Vagina (tissue), 2 donors: Measurements from ENCODE around the gene MAP2K7. TPM values are rescaled to one million over a fixed set of nuclear protein-coding genes. Genes with fewer than 3 reads are reported as not detected.

Experiments used
- DNase-seq, 2 donors: peaks; one replicate each; pipeline ENCODE4 v3.0.0-alpha.2; 2017; ENCODE audit errors: extremely low spot score in 2 of 2
- H3K27ac ChIP-seq: fragments of 200-600 bp; sonication (generic); one replicate; pipeline ENCODE4 v1.5.1; 2019
- H3K27me3 ChIP-seq: fragments of 200-600 bp; sonication (generic); one replicate; pipeline ENCODE4 v1.5.1; 2019
- H3K36me3 ChIP-seq, 2 donors: fragments of 200-600 bp; sonication (generic); one replicate each; pipeline ENCODE4 v1.5.1; 2017 to 2019
- H3K4me1 ChIP-seq: fragments of 200-600 bp; sonication (generic); one replicate; pipeline ENCODE4 v1.5.1; 2019
- H3K4me3 ChIP-seq, 2 donors: fragments of 200-600 bp; sonication (generic); 1 replicate in 1 of 2; 2 replicates in 1 of 2; pipeline ENCODE4 v1.5.1; 2016 to 2019
- H3K9me3 ChIP-seq: fragments of 200-600 bp; sonication (generic); one replicate; pipeline ENCODE4 v1.5.1; 2019
- POLR2A ChIP-seq, 2 donors: fragments of 450-650 bp; IDR thresholded peaks; one replicate each; pipeline ENCODE4 v1.6.1; 2017; ENCODE audit warnings: antibody characterized with exemption in 2 of 2, mild to moderate bottlenecking in 2 of 2, moderate library complexity in 2 of 2
- POLR2AphosphoS5 ChIP-seq, 2 donors: sonication (generic); formaldehyde crosslinking; IDR thresholded peaks; one replicate each; pipeline ENCODE4 v1.9.0; 2017; ENCODE audit warnings: antibody characterized with exemption in 2 of 2, mild to moderate bottlenecking in 2 of 2, low read depth in 1 of 2; ENCODE audit not compliant: insufficient read depth in 1 of 2
- intact Hi-C: fragments of 100-400 bp; cut with DNase I; formaldehyde crosslinking; loops from one replicate; pipeline ENCODE4 v1.15.1; 2023
- total RNA-seq: library from RNA; depleted of rRNA; stranded (reverse); fragments of >200 nt; gene quantifications from one replicate; pipeline ENCODE4 v1.2.3, GENCODE V29; 2016
- TF ChIP-seq, protein P1 (sequence below), 3 experiments: fragments of 450-650 bp in 2 of 3; fragments of 200-600 bp in 1 of 3; sonication (generic) in 1 of 3; IDR thresholded peaks; one replicate each; pipeline ENCODE4 v1.5.1; 2017 to 2019; ENCODE audit warnings: antibody characterized with exemption in 3 of 3, mild to moderate bottlenecking in 2 of 3, moderate library complexity in 2 of 3

MAP2K7 gene
- total RNA-seq, 1 donor from 2014 or later, result 26.8 TPM

DNA sequence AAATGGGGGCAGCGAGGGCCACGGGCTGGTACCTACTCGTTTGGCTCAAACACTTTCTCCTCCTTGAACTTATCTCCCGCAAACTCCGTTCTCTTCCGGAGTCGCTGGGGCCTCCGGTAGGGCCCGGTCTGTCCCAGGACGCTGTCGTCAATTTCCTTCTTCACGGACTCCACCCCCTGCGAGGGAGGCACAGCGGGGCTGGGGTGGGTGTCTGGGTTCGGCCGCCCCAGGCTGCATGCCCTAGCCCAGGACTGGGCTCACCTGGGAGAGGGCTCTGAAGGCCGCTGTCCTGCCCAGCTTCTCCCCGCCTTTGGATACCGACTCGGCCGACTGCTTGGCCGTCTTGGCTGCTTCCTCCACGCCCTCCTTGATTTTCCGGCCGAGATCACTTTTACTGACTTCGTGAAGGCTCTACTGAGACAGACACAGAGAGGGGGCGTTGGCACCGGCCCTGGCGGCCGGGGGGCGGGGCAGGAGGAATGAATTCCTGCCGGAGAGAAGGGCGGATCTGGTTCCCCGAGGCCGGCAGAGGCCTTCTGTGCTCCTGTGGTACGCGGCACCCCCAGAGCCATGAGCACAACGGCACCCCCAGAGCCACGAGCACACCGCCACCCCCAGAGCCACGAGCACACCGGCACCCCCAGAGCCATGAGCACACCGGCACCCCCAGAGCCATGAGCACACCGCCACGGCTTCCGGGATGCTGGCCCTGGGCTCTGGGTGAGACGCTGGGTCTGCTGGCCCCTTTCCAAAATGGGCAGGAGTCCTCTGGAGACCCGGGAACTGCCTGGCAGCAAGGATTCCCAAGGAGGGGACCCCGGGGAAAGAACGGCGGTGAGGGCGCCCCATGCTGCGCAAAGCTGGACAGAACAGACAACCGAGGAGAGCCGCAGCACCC lies 30.4 kb downstream of the MAP2K7 start:
- Histone ChIP-seq H3K36me3 (peaks cover 2 to 82% of the 10 kb centered on the region in 2 donors), H3K27me3 (no peaks in the 10 kb centered on the region), H3K27ac (no peak overlapping the region), H3K4me1 (peaks cover 15% of the 10 kb centered on the region), H3K9me3 (no peaks in the 10 kb centered on the region), H3K4me3 (no peak overlapping the region)
- intact Hi-C loops, result no loop called here
- no peak for TF ChIP-seq POLR2AphosphoS5 (IDR thresholded peaks at IDR 0.05; ENCODE audit: insufficient read depth in 1 of 2, low read depth in 1 of 2)
- TF ChIP-seq, protein P1, sequence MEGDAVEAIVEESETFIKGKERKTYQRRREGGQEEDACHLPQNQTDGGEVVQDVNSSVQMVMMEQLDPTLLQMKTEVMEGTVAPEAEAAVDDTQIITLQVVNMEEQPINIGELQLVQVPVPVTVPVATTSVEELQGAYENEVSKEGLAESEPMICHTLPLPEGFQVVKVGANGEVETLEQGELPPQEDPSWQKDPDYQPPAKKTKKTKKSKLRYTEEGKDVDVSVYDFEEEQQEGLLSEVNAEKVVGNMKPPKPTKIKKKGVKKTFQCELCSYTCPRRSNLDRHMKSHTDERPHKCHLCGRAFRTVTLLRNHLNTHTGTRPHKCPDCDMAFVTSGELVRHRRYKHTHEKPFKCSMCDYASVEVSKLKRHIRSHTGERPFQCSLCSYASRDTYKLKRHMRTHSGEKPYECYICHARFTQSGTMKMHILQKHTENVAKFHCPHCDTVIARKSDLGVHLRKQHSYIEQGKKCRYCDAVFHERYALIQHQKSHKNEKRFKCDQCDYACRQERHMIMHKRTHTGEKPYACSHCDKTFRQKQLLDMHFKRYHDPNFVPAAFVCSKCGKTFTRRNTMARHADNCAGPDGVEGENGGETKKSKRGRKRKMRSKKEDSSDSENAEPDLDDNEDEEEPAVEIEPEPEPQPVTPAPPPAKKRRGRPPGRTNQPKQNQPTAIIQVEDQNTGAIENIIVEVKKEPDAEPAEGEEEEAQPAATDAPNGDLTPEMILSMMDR (IDR thresholded peaks at IDR 0.05), result no peak
- no peak for TF ChIP-seq POLR2A (IDR thresholded peaks at IDR 0.05)
- no peak for DNase-seq

DNA sequence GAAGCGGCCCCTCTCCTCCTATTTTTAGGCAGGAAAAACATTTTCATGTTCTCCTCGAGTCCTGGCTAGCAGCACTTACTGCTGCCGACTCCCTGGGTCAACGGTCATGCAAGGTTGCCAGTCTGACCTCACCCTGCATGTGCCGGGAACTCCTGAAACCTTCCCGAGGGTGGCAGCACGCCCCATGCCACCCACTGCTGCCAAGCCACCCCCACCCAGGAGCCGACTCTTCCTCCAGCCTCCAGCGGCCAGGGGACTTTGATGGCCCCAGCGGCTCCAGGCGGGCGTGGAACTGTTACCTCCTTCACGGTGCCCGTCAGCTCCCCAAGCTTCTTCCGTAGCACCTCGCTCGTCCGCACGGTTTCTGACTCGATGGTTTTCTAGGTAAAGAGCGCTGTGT lies 31.1 kb downstream of the MAP2K7 start:
- DNase-seq, result no peak
- Histone ChIP-seq H3K36me3 (peaks cover 2 to 85% of the 10 kb centered on the region in 2 donors), H3K4me3 (no peak overlapping the region), H3K4me1 (peaks cover 8% of the 10 kb centered on the region), H3K27ac (no peak overlapping the region), H3K9me3 (no peaks in the 10 kb centered on the region), H3K27me3 (no peaks in the 10 kb centered on the region)
- TF ChIP-seq POLR2A (IDR thresholded peaks at IDR 0.05) (no peak), POLR2AphosphoS5 (IDR thresholded peaks at IDR 0.05; ENCODE audit: insufficient read depth in 1 of 2, low read depth in 1 of 2) (no peak)
- TF ChIP-seq, protein P1 (IDR thresholded peaks at IDR 0.05), result no peak
- intact Hi-C loops, result no loop called here

- no peak for DNase-seq
- Histone ChIP-seq H3K27me3 (no peaks in the 10 kb centered on the region), H3K9me3 (no peaks in the 10 kb centered on the region), H3K4me1 (peaks cover 35% of the 10 kb centered on the region), H3K4me3 (no peak overlapping the region), H3K36me3 (peaks cover 0 to 47% of the 10 kb centered on the region in 2 donors), H3K27ac (no peak overlapping the region)
- TF ChIP-seq, protein P1 (IDR thresholded peaks at IDR 0.05), result no peak
- TF ChIP-seq POLR2A (IDR thresholded peaks at IDR 0.05) (no peak), POLR2AphosphoS5 (IDR thresholded peaks at IDR 0.05; ENCODE audit: insufficient read depth in 1 of 2, low read depth in 1 of 2) (no peak)
- intact Hi-C loops, result loop anchor here (10.0 kb wide), 2 partner anchors 64 to 314 kb away; partner anchors contain the start of gene ELAVL1
Measured at GRCh38 chr19:7940841-7941240, 37.2 kb downstream of the MAP2K7 start.

DNA sequence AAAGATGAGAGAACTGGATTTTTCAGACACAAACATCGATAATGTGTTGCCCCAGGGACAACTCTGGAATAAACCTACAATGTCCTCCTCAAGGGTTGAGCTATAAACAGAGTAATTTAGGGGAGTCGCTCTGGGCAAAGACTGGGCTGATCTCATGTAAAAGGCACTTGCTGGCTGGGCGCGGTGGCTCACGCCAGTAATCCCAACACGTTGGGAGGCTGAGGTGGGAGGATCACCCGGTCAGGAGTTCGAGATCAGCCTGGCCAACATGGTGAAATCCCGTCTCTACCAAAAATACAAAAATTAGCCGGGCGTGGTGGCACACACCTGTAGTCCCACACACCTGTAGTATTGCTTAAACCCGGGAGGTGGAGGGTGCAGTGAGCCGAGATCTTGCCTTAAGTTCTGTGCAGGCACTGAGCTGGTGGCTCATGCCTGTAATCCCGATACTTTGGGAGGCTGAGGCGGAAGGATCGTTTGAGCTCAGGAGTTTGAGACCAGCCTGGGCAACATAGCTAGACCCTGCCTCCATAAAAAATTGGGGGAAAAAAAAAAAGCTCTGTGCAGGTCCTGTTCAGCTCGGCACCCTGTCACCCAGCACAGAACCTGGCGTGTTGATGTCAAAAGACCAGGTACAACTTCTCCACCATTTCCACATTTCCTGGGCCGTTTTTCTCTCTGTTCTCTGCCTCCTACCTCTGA lies 38.4 kb downstream of the MAP2K7 start:
- Histone ChIP-seq H3K27ac (no peak overlapping the region), H3K4me1 (peaks cover 35% of the 10 kb centered on the region), H3K36me3 (peaks cover 0 to 35% of the 10 kb centered on the region in 2 donors), H3K9me3 (no peaks in the 10 kb centered on the region), H3K27me3 (no peaks in the 10 kb centered on the region), H3K4me3 (peak overlapping the region; percentile 64 to 71)
- TF ChIP-seq, protein P1 (IDR thresholded peaks at IDR 0.05), result no peak
- TF ChIP-seq POLR2A (IDR thresholded peaks at IDR 0.05) (no peak), POLR2AphosphoS5 (IDR thresholded peaks at IDR 0.05; ENCODE audit: insufficient read depth in 1 of 2, low read depth in 1 of 2) (no peak)
- no peak for DNase-seq
- intact Hi-C loops, result loop anchor here (10.0 kb wide), 2 partner anchors 63 to 313 kb away; partner anchors contain the start of gene ELAVL1
